ENCODE measurements around the gene WRAP53. TPM values are rescaled to one million over a fixed set of nuclear protein-coding genes. Genes with fewer than 3 reads are reported as not detected.

The WRAP53 gene
- polyA plus RNA-seq, 1 donor (not counting 4 experiments of a cell fraction or from before 2014, with no cell fraction given) = 8.2 TPM

DNA sequence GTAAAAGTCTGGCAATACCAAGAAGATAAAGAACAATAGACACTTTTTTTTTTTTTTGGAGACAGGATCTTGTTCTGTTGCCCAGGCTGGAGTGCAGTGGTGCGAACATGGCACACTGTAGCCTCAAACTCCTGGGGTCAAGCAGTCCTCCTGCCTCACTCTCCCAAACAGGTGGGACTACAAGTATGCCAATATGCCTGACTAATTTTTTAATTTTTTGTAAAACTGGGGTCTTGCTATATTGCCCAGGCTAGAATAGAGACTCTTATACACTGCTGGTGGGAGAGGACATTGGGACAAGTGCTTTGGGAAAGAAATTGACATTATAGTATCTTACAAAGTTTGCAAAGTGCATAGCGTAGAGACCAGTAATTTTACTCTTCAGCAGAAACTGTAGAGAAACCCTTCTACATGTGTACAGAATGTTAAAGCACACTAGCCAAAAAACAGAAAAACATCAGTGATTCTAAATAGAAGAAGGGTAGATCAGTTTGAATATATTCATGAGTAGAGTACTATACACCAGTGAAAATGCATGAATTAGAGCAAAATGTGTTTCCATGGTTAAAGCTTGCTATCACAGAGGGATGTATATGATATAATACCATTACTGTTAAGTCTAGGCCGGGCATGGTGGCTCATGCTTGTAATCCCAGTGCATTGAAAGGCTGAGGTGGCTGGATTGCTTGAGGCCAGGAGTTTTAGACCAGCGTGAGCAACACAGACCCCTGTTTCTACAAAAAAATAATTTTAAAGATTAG, 9.7 kb downstream of the WRAP53 start:
- TF ChIP-seq EZH2 (IDR thresholded peaks at IDR 0.05; ENCODE audit: low read length) = no peak
- TF ChIP-seq, protein P1, sequence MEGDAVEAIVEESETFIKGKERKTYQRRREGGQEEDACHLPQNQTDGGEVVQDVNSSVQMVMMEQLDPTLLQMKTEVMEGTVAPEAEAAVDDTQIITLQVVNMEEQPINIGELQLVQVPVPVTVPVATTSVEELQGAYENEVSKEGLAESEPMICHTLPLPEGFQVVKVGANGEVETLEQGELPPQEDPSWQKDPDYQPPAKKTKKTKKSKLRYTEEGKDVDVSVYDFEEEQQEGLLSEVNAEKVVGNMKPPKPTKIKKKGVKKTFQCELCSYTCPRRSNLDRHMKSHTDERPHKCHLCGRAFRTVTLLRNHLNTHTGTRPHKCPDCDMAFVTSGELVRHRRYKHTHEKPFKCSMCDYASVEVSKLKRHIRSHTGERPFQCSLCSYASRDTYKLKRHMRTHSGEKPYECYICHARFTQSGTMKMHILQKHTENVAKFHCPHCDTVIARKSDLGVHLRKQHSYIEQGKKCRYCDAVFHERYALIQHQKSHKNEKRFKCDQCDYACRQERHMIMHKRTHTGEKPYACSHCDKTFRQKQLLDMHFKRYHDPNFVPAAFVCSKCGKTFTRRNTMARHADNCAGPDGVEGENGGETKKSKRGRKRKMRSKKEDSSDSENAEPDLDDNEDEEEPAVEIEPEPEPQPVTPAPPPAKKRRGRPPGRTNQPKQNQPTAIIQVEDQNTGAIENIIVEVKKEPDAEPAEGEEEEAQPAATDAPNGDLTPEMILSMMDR (optimal IDR thresholded peaks at IDR 0.05 in 1 of 3, IDR thresholded peaks at IDR 0.05 in 1 of 3, conservative IDR thresholded peaks at IDR 0.05 in 1 of 3; ENCODE audit: extremely low read depth in 1 of 3, insufficient read depth in 2 of 3, low read length in 3 of 3) = no peak
- no peak overlapping the region for H3K4me3 ChIP-seq (ENCODE audit: control insufficient read depth in 2 of 3, extremely low read depth in 1 of 3, insufficient read depth in 2 of 3, low read depth in 1 of 3, low read length in 3 of 3)
- FAIRE-seq = no peak

GRCh38 chr17:7700510-7700909, 12.2 kb downstream of the WRAP53 start:
- peaks cover 3% of the 10 kb centered on the region for H3K27me3 ChIP-seq (ENCODE audit: control insufficient read depth, extremely low read depth, insufficient read depth, low read length)
- no peak overlapping the region for H3K4me3 ChIP-seq (ENCODE audit: control insufficient read depth in 2 of 3, extremely low read depth in 1 of 3, insufficient read depth in 2 of 3, low read depth in 1 of 3, low read length in 3 of 3)
- no peaks in the 10 kb centered on the region for H3K9me1 ChIP-seq (ENCODE audit: control insufficient read depth, extremely low read depth, insufficient read depth, low read length)
- no peaks in the 10 kb centered on the region for H3K9me3 ChIP-seq (ENCODE audit: control insufficient read depth, low read depth, low read length)
- no peak overlapping the region for H3K27ac ChIP-seq (ENCODE audit: control insufficient read depth, insufficient read depth, low read length)
- TF ChIP-seq, protein P1 (optimal IDR thresholded peaks at IDR 0.05 in 1 of 3, IDR thresholded peaks at IDR 0.05 in 1 of 3, conservative IDR thresholded peaks at IDR 0.05 in 1 of 3; ENCODE audit: extremely low read depth in 1 of 3, insufficient read depth in 2 of 3, low read length in 3 of 3) = no peak
- no peak for TF ChIP-seq EZH2 (IDR thresholded peaks at IDR 0.05; ENCODE audit: low read length)
- dilution Hi-C loops (cut with MboI; ENCODE audit: extremely low pct_ligation_motif_present, low sequenced_read_pairs) = no loop called here
- H2AFZ ChIP-seq (ENCODE audit: control insufficient read depth, low read length) = no peak overlapping the region
- H3K4me1 ChIP-seq (ENCODE audit: control insufficient read depth, extremely low read depth, insufficient read depth, low read length) = peaks cover 15% of the 10 kb centered on the region
- H3K79me2 ChIP-seq (ENCODE audit: control insufficient read depth, insufficient read depth, low read length) = no peaks in the 10 kb centered on the region
- FAIRE-seq = no peak
- no peak for DNase-seq (ENCODE audit: low read depth, low spot score)
- H3K36me3 ChIP-seq (ENCODE audit: control insufficient read depth in 2 of 2, extremely low read depth in 1 of 2, insufficient read depth in 2 of 2, low read length in 2 of 2) = peaks cover 16 to 17% of the 10 kb centered on the region in 2 experiments
- H3K9ac ChIP-seq (ENCODE audit: control insufficient read depth, extremely low read depth, insufficient read depth, low read length) = no peak overlapping the region
- no peaks in the 10 kb centered on the region for H4K20me1 ChIP-seq (ENCODE audit: control insufficient read depth, extremely low read depth, insufficient read depth, low read length)
- no peak overlapping the region for H3K4me2 ChIP-seq (ENCODE audit: control insufficient read depth, extremely low read depth, insufficient read depth, low read depth, low read length)

More for the DNA sequence above, 9.7 kb downstream of the WRAP53 start:
- H3K4me1 ChIP-seq (ENCODE audit: control insufficient read depth, extremely low read depth, insufficient read depth, low read length) = no peaks in the 10 kb centered on the region
- H3K27ac ChIP-seq (ENCODE audit: control insufficient read depth, insufficient read depth, low read length) = no peak overlapping the region
- dilution Hi-C loops (cut with MboI; ENCODE audit: extremely low pct_ligation_motif_present, low sequenced_read_pairs) = no loop called here
- H3K4me2 ChIP-seq (ENCODE audit: control insufficient read depth, extremely low read depth, insufficient read depth, low read depth, low read length) = no peak overlapping the region
- DNase-seq (ENCODE audit: low read depth, low spot score) = no peak
- no peaks in the 10 kb centered on the region for H3K27me3 ChIP-seq (ENCODE audit: control insufficient read depth, extremely low read depth, insufficient read depth, low read length)
- peaks cover 17 to 20% of the 10 kb centered on the region in 2 experiments for H3K36me3 ChIP-seq (ENCODE audit: control insufficient read depth in 2 of 2, extremely low read depth in 1 of 2, insufficient read depth in 2 of 2, low read length in 2 of 2)
- no peaks in the 10 kb centered on the region for H3K9me1 ChIP-seq (ENCODE audit: control insufficient read depth, extremely low read depth, insufficient read depth, low read length)
- no peaks in the 10 kb centered on the region for H4K20me1 ChIP-seq (ENCODE audit: control insufficient read depth, extremely low read depth, insufficient read depth, low read length)
- H2AFZ ChIP-seq (ENCODE audit: control insufficient read depth, low read length) = no peak overlapping the region
- no peak overlapping the region for H3K9ac ChIP-seq (ENCODE audit: control insufficient read depth, extremely low read depth, insufficient read depth, low read length)
- no peaks in the 10 kb centered on the region for H3K9me3 ChIP-seq (ENCODE audit: control insufficient read depth, low read depth, low read length)
- H3K79me2 ChIP-seq (ENCODE audit: control insufficient read depth, insufficient read depth, low read length) = no peaks in the 10 kb centered on the region
